Measurements from ENCODE around the gene ATF5. TPM values are rescaled to one million over a fixed set of nuclear protein-coding genes. Genes with fewer than 3 reads are reported as not detected.
A peak's percentile ranks its signal among the peaks of the same experiment; 100 is the strongest.

Gene ATF5
- total and polyA plus RNA-seq, 2 of the 13 experiments (the other 11 are each of a cell fraction or from before 2014, with no cell fraction given), result 5.2 to 10.3 TPM

DNA sequence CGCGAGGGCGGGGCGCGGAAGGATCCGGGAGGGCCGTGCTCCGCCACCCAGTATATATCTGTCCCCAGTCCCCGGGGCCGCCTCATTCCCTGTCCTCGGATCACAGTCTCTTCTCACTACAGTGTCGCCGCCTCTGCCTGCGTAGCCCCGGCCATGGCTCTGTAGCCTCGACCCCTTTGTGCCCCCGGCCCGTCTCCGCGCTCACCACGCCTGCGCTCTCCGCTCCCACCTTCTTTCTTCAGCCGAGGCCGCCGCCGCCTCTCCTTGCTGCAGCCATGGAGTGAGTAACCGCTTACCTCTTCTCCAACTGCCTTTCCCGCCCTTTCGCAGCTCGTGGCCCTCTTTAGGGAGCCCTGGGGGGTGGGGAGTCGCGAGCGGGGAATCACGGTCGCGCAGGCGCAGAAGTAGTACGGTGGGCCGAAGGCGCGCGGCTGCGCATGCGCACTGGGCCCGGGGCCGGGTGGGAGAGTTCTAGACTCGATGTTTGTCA lies at the start of gene ATF5, which contains the start of gene NUP62 (continued):
- no peak for TF ChIP-seq TRAFD1 (CRISPR knock-in tag; IDR thresholded peaks at IDR 0.05; ENCODE audit: borderline replicate concordance)
- peak; percentile 87; the same call in 1 of the 2 replicates for TF ChIP-seq NFAT5 (CRISPR knock-in tag; IDR thresholded peaks at IDR 0.05)
- TF ChIP-seq ZNF260 (CRISPR knock-in tag; IDR thresholded peaks at IDR 0.05; ENCODE audit: borderline replicate concordance, low read depth), result no peak
- TF ChIP-seq, protein P1, sequence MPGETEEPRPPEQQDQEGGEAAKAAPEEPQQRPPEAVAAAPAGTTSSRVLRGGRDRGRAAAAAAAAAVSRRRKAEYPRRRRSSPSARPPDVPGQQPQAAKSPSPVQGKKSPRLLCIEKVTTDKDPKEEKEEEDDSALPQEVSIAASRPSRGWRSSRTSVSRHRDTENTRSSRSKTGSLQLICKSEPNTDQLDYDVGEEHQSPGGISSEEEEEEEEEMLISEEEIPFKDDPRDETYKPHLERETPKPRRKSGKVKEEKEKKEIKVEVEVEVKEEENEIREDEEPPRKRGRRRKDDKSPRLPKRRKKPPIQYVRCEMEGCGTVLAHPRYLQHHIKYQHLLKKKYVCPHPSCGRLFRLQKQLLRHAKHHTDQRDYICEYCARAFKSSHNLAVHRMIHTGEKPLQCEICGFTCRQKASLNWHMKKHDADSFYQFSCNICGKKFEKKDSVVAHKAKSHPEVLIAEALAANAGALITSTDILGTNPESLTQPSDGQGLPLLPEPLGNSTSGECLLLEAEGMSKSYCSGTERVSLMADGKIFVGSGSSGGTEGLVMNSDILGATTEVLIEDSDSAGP (CRISPR knock-in tag; IDR thresholded peaks at IDR 0.05; ENCODE audit: borderline replicate concordance), result peak; percentile 93
- TF ChIP-seq ZBTB4 (CRISPR knock-in tag; IDR thresholded peaks at IDR 0.05; ENCODE audit: borderline replicate concordance), result peak; percentile 86; the same call in 1 of the 2 replicates
- TF ChIP-seq RCOR2 (CRISPR knock-in tag; IDR thresholded peaks at IDR 0.05), result no peak
- TF ChIP-seq ZNF672 (CRISPR knock-in tag; IDR thresholded peaks at IDR 0.05), result no peak
- TF ChIP-seq TEAD2 (CRISPR knock-in tag; IDR thresholded peaks at IDR 0.05), result peak; percentile 80
- peak; percentile 87; the same call in 1 of the 2 replicates for TF ChIP-seq GLI4 (CRISPR knock-in tag; IDR thresholded peaks at IDR 0.05; ENCODE audit: borderline replicate concordance)
- TF ChIP-seq, protein P2, sequence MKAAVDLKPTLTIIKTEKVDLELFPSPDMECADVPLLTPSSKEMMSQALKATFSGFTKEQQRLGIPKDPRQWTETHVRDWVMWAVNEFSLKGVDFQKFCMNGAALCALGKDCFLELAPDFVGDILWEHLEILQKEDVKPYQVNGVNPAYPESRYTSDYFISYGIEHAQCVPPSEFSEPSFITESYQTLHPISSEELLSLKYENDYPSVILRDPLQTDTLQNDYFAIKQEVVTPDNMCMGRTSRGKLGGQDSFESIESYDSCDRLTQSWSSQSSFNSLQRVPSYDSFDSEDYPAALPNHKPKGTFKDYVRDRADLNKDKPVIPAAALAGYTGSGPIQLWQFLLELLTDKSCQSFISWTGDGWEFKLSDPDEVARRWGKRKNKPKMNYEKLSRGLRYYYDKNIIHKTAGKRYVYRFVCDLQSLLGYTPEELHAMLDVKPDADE (CRISPR knock-in tag; IDR thresholded peaks at IDR 0.05), result 0 out of 2 replicates have a peak, but pooled peaks have one; percentile 64
- TF ChIP-seq ZNF616 (CRISPR knock-in tag; IDR thresholded peaks at IDR 0.05; ENCODE audit: low read depth), result peak; percentile 66; the same call in 1 of the 2 replicates
- no peak for TF ChIP-seq SUZ12 (IDR thresholded peaks at IDR 0.05; ENCODE audit: low read depth, low read length)
- TF ChIP-seq HOXD1 (CRISPR knock-in tag; IDR thresholded peaks at IDR 0.05), result peak; percentile 65; the same call in 1 of the 2 replicates
- TF ChIP-seq ZNF234 (CRISPR knock-in tag; conservative IDR thresholded peaks at IDR 0.05), result peak; percentile 81; the same call in 1 of the 2 replicates
- TF ChIP-seq ZNF841 (CRISPR knock-in tag; IDR thresholded peaks at IDR 0.05; ENCODE audit: borderline replicate concordance), result 0 out of 2 replicates have a peak, but pooled peaks have one; percentile 11
- TF ChIP-seq MTF2 (CRISPR knock-in tag; IDR thresholded peaks at IDR 0.05; ENCODE audit: borderline replicate concordance), result no peak
